GM19351 (cell line): ENCODE measurements around the gene ITPKC.

Experiments
- ATAC-seq: cut with Tn5 transposase; IDR thresholded peaks from one replicate; pipeline ENCODE4 v1.9.1; 2021; ENCODE audit warnings: mild to moderate bottlenecking, moderate library complexity; ENCODE audit not compliant: unreplicated experiment

The ITPKC gene

DNA sequence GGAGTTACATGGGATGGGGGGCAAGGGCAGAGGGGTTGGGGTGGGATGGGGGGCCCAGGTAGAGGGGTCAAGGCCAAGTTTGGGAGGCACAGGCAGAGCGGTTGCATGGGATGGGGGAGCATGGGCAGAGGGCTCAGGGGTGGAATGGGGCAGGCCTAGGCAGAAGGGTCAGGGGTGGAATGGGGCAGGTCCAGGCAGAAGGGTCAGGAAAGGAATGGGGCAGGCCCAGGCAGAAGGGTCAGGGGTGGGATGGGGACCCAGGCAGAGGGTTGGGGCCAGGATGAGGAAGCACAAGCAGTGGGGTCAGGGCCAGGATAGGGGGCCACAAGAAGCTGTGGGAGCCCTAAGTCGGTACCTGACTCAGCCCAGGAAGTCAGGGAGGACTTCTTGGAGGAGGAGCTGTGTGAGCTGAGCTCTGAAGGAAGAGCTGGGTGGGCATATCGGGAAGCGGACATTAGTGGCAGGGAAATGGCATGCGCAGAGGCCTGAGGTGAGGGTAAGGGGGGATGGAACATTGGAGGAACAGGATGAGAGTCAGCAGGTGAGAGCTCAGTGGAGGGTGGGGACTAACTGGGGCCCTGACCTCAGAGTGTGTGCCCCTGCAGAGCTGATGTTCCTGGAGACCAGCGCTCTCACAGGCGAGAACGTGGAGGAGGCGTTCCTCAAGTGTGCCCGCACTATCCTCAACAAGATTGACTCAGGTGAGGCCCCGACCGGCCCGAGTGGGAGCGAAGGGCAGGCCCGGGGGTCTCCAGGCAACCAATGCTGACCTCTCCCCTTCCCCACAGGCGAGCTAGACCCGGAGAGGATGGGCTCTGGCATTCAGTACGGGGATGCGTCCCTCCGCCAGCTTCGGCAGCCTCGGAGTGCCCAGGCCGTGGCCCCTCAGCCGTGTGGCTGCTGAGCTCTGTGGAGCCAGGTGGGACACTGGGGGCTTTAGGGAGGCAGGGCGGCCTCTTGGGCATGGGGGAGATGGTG, 69.4 kb downstream of the ITPKC start:
- ATAC-seq: no peak
